GM12891 (cell line): Measurements from ENCODE around the gene ATP11A.

Experiments used
- DNase-seq: peaks from one replicate; pipeline ENCODE4 v3.0.0; 2011; ENCODE audit warnings: low spot score; ENCODE audit not compliant: insufficient read length
- FAIRE-seq: peaks from 2 replicates; lab custom pipeline; 2011; peaks lifted over from hg19 to GRCh38; lab: Jason Lieb, UNC
- PAX5 ChIP-seq: IDR thresholded peaks from 2 replicates; pipeline ENCODE4 v1.6.1; 2011; ENCODE audit warnings: low read length, moderate library complexity, mild to moderate bottlenecking; ENCODE audit not compliant: insufficient read depth, severe bottlenecking
- POLR2A ChIP-seq: IDR thresholded peaks from 2 replicates; pipeline ENCODE4 v1.6.1; 2011; ENCODE audit warnings: low read depth, low read length, control low read depth
- POLR2AphosphoS5 ChIP-seq: IDR thresholded peaks from 2 replicates; pipeline ENCODE4 v1.6.1; 2011; ENCODE audit warnings: low read depth, low read length, control low read depth
- POU2F2 ChIP-seq: IDR thresholded peaks from 2 replicates; pipeline ENCODE4 v1.6.1; 2011; ENCODE audit warnings: low read depth, mild to moderate bottlenecking, control low read depth, low read length, moderate library complexity
- SPI1 ChIP-seq: IDR thresholded peaks from 2 replicates; pipeline ENCODE4 v1.6.1; 2011; ENCODE audit warnings: low read depth, low read length, control low read depth
- TAF1 ChIP-seq: IDR thresholded peaks from 2 replicates; pipeline ENCODE4 v1.6.1; 2011; ENCODE audit warnings: low read depth, low read length, control low read depth

Gene ATP11A

DNA sequence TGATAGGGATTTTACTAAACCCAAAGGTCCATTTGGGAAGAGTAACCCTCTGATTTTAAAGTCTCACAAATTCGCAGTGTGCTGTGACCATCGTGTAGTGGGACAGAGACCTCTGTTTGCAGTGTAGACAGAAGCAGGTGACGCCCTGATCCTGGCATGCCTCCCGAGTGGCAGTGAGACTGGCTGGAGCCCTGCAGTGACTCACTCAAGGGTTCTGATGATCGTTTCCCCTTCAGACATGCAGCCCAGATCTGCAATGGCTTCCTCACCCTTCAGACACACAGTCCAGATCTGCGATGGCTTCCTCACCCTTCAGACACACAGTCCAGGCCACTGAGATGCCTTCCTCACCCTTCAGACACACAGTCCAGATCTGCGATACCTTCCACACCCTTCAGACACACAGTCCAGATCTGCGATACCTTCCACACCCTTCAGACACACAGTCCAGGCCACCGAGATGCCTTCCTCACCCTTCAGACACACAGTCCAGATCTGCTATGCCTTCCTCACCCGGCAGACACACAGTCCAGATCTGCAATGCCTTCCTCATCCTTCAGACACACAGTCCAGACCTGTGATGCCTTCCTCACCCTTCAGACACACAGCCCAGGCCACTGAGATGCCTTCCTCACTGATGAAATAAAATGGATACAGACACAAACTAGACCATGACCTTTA is 125.2 kb downstream of the ATP11A start:
- FAIRE-seq (no peak), DNase-seq (no peak)
- TF ChIP-seq TAF1 (no peak), POLR2A (no peak), POLR2AphosphoS5 (no peak)

DNA sequence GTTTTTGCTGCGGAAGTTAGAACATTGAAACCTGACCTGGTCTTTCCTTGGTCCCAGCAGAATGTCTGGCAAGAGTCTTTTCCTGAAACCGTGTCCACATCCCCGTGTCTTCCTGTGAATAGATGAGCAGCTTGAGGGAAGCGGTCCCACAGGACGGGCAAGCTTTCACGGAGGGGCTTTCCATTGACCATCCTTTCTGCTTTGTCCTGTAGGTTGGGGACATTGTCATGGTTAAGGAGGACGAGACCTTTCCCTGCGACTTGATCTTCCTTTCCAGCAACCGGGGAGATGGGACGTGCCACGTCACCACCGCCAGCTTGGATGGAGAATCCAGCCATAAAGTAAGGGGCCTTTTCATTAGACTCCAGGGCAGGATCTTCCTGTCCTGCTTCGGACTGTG is 126.0 kb downstream of the ATP11A start:
- DNase-seq (no peak), FAIRE-seq (no peak)
- TF ChIP-seq PAX5 (no peak), POU2F2 (no peak), POLR2AphosphoS5 (no peak), SPI1 (no peak), POLR2A (no peak), TAF1 (no peak)

DNA sequence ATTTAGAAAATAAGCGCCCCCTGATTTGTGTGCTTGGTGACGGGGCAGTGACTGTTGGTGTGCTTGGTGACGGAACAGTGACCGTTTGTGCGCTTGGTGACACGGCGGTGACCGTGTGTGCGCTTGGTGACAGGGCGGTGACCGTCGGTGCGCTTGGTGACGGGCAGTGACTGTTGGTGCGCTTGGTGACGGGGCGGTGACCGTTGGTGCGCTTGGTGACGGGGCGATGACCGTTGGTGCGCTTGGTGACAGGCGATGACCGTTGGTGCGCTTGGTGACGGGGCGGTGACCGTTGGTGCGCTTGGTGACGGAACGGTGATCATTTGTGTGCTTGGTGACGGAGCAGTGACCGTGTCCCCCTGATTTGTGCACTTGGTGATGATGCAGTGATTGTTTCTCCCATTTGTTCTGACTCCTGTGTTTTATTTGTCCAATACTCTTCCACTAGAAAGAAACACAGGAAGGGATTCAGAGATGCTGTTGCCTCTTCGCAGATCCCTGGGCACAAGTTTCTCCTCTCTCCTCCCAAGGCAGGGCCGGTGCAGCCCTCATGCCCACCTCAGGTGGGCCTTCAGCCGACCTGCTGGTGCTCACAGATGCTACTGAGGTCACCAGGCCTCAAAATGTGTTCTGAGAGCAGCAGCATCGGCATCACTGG is 128.3 kb downstream of the ATP11A start:
- DNase-seq = no peak
- FAIRE-seq = no peak
- TF ChIP-seq POLR2AphosphoS5 = no peak
- no peak for TF ChIP-seq POLR2A
- no peak for TF ChIP-seq SPI1
- no peak for TF ChIP-seq TAF1

- TF ChIP-seq POLR2AphosphoS5 (no peak), SPI1 (no peak), POLR2A (no peak), PAX5 (no peak), TAF1 (no peak), POU2F2 (no peak)
- FAIRE-seq (no peak), DNase-seq (no peak)
Observed at GRCh38 chr13:112818698-112819045, 128.8 kb downstream of the ATP11A start.

GRCh38 chr13:112819111-112819510 is 129.3 kb downstream of the ATP11A start:
- FAIRE-seq = no peak

GRCh38 chr13:112819816-112820215 is 130.0 kb downstream of the ATP11A start:
- no peak for TF ChIP-seq POLR2AphosphoS5
- TF ChIP-seq PAX5 = no peak
- no peak for TF ChIP-seq TAF1
- TF ChIP-seq SPI1 = no peak
- no peak for FAIRE-seq
- DNase-seq = no peak

More at GRCh38 chr13:112819111-112819510, 129.3 kb downstream of the ATP11A start:
- DNase-seq = no peak
- no peak for TF ChIP-seq POLR2A
- no peak for TF ChIP-seq POU2F2
- no peak for TF ChIP-seq SPI1
- no peak for TF ChIP-seq TAF1
- TF ChIP-seq PAX5 = no peak
- no peak for TF ChIP-seq POLR2AphosphoS5

DNA sequence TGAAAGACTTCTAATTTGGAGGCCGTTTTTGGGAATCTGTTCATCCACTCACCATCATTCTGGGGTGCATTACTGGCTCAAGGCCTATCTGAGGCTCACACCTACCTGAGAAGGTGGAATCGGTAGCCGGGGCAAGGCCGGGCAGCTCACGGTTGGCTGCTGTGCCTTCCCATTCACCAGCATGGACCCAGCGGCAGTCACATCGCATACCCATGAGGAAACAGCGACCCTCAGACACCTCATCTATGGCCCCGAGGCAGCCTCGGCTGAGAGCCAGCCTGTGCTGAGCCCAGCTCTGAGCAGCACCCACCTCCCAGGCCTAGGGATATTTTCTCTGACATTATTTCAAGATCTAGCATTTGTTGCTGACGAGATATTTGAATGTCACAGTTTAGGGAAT is 130.5 kb downstream of the ATP11A start:
- FAIRE-seq = no peak
- TF ChIP-seq TAF1 (no peak), SPI1 (no peak), POLR2A (no peak), POU2F2 (no peak)
- DNase-seq = no peak

GRCh38 chr13:112821340-112822055 is 131.7 kb downstream of the ATP11A start:
- TF ChIP-seq PAX5 = no peak
- TF ChIP-seq POLR2A = no peak
- TF ChIP-seq POLR2AphosphoS5 = no peak
- TF ChIP-seq TAF1 = no peak
- TF ChIP-seq SPI1 = no peak
- TF ChIP-seq POU2F2 = no peak
- no peak for FAIRE-seq
- DNase-seq = no peak

- DNase-seq = no peak
Observed at GRCh38 chr13:112822851-112823250, 133.0 kb downstream of the ATP11A start.

More at GRCh38 chr13:112822851-112823250, 133.0 kb downstream of the ATP11A start:
- FAIRE-seq = no peak
- TF ChIP-seq POLR2AphosphoS5 = no peak
- TF ChIP-seq POLR2A = no peak
- TF ChIP-seq POU2F2 = no peak
- no peak for TF ChIP-seq PAX5
- no peak for TF ChIP-seq SPI1
- no peak for TF ChIP-seq TAF1
